Measurements from ENCODE around the gene PAIP2.

GRCh38 chr5:139401546-139401945, 59.9 kb downstream of the PAIP2 start:
- TF ChIP-seq CTCF (conservative IDR thresholded peaks at IDR 0.05; ENCODE audit: low read length) (no peak), EZH2phosphoT487 (IDR thresholded peaks at IDR 0.05; ENCODE audit: borderline replicate concordance, low read depth, low read length) (no peak)
